ENCODE results near the gene CC2D1A.

CC2D1A gene

GRCh38 chr19:13905634-13906520 lies at the start of gene CC2D1A, which contains the start of gene BRME1:
Gene CC2D1A (plus strand): TSS chr19:13906201. CDS start chr19:13906442, 241 bp downstream.
Gene BRME1 (minus strand): TSS chr19:13906117. CDS start chr19:13904892, 1,225 bp downstream.
- peak; percentile 95 to 96 for DNase-seq

GRCh38 chr19:13856497-13856896 lies 49.5 kb upstream of the CC2D1A start:
- DNase-seq = no peak

GRCh38 chr19:13859361-13859880 lies 46.6 kb upstream of the CC2D1A start:
- no peak for DNase-seq

GRCh38 chr19:13860679-13861391 lies 45.2 kb upstream of the CC2D1A start:
- DNase-seq = no peak

- DNase-seq = peak in 1 of 2 experiments; percentile 24
These were observed 44.6 kb upstream of the CC2D1A start for GRCh38 chr19:13861392-13861713.

GRCh38 chr19:13861714-13862531 lies 44.1 kb upstream of the CC2D1A start:
- peak; percentile 88 to 91 for DNase-seq

- no peak for DNase-seq
These were observed 41.8 kb upstream of the CC2D1A start for GRCh38 chr19:13864046-13864666.

GRCh38 chr19:13864667-13865570 lies 41.1 kb upstream of the CC2D1A start:
- no peak for DNase-seq

- no peak for DNase-seq
These were observed 40.2 kb upstream of the CC2D1A start for GRCh38 chr19:13865571-13866462.

- DNase-seq = no peak
These were observed 39.4 kb upstream of the CC2D1A start for GRCh38 chr19:13866463-13867046.

- DNase-seq = peak in 1 of 2 experiments; percentile 28
These were observed 37.3 kb upstream of the CC2D1A start for GRCh38 chr19:13868663-13869062.

- no peak for DNase-seq
These were observed 36.7 kb upstream of the CC2D1A start for GRCh38 chr19:13869281-13869680.

- DNase-seq = no peak
These were observed 35.1 kb upstream of the CC2D1A start for GRCh38 chr19:13870873-13871272.

GRCh38 chr19:13872339-13872694 lies 33.7 kb upstream of the CC2D1A start:
- no peak for DNase-seq

GRCh38 chr19:13872695-13873389 lies 33.2 kb upstream of the CC2D1A start:
- no peak for DNase-seq

GRCh38 chr19:13873834-13874515 lies 32.0 kb upstream of the CC2D1A start:
- DNase-seq = no peak

GRCh38 chr19:13875824-13876223 lies 30.2 kb upstream of the CC2D1A start:
- no peak for DNase-seq

GRCh38 chr19:13876834-13877233 lies 29.2 kb upstream of the CC2D1A start, which contains the start of gene NANOS3:
Gene NANOS3 (plus strand): TSS chr19:13877134. CDS start chr19:13877249, 115 bp downstream.
- DNase-seq = no peak

All from stimulated activated CD4-positive, alpha-beta T cell treated with anti-CD3 and anti-CD28 coated beads, Interleukin-4, amount 100 ng/mL, for 4 hours (primary cell).